Measurements from ENCODE around the gene ISCU. TPM values are rescaled to one million over a fixed set of nuclear protein-coding genes. Genes with fewer than 3 reads are reported as not detected.

The ISCU gene
- total and polyA plus RNA-seq, 2 of the 8 experiments (the other 6 are each of a cell fraction or from before 2014, with no cell fraction given), result 72.1 to 78.1 TPM

DNA sequence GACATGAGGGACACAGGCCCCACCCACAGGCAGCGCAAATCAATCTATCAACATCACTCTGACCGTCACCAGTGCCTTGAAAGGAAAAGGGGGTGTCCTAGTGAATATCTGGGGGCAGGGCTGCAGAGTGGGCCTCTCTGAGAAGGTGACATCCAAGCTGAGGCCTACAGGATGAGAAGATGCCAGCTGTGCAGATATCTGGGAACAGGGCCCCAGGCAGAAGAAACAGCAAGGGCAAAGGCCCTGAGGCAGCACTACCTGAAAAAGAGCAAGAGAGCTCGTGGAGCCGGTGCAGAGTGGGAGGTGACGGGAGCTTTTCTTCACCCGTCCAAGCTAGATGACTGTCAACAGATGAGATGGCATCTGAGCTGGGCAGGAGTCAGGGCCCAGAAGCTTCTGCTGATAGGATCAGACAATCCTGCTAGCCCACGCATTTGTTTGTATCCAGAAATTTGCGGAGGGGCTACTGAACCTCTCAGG is 48.0 kb downstream of the ISCU start:
- no peaks in the 10 kb centered on the region for H3K27me3 ChIP-seq (replicated peaks in 1 of 4; ENCODE audit: control insufficient read depth in 3 of 4, extremely low read depth in 1 of 4, insufficient read depth in 3 of 4, low read length in 3 of 4)
- H3K79me1 ChIP-seq (ENCODE audit: low read depth, low read length), result no peaks in the 10 kb centered on the region
- H2BK120ac ChIP-seq (replicated peaks; ENCODE audit: low read depth, low read length), result no peak overlapping the region
- no peak overlapping the region for H4K8ac ChIP-seq (ENCODE audit: extremely low read depth, insufficient read depth, low read length)
- H2AK5ac ChIP-seq (ENCODE audit: low read depth, low read length), result no peak overlapping the region
- H4K91ac ChIP-seq (replicated peaks; ENCODE audit: insufficient read length, low read length), result no peak overlapping the region
- H3K4ac ChIP-seq (replicated peaks; ENCODE audit: insufficient read length, low read depth, low read length), result no peak overlapping the region
- no peaks in the 10 kb centered on the region for H4K20me1 ChIP-seq (replicated peaks in 1 of 2; ENCODE audit: control insufficient read depth in 1 of 2, insufficient read depth in 2 of 2, low read length in 2 of 2)
- peaks cover 9% of the 10 kb centered on the region; the same call in 1 of the 2 replicates for H3K23me2 ChIP-seq (ENCODE audit: low read depth, low read length)
- H3K4me1 ChIP-seq (replicated peaks in 1 of 4; ENCODE audit: control insufficient read depth in 3 of 4, insufficient read depth in 4 of 4, low read length in 3 of 4), result peaks cover 0 to 14% (median 1%) of the 10 kb centered on the region in 4 experiments; a peak in 4 of 7 replicates
- FAIRE-seq, result no peak
- no peak overlapping the region for H2AFZ ChIP-seq (ENCODE audit: low read length)
- H3K27ac ChIP-seq (ENCODE audit: low read depth, low read length), result no peak overlapping the region
- no peaks in the 10 kb centered on the region for H3K36me3 ChIP-seq (ENCODE audit: control insufficient read depth in 2 of 4, insufficient read depth in 4 of 4, low read length in 3 of 4)
- ChIA-PET POLR2A (ENCODE audit: partially characterized antibody) (interaction anchor here (1.1 to 2.0 kb wide), 4 partner anchors 10 to 81 kb away, joined by 3 to 6 read pairs (median 4); partner anchors contain the start of gene SART3), CTCF (ENCODE audit: partially characterized antibody) (interaction anchor here (0.6 to 22.5 kb wide), 10 partner anchors 8 to 193 kb away, joined by 3 to 523 read pairs (median 5); partner anchors contain the start of genes ISCU, SART3 and TMEM119)
- DNase-seq (ENCODE audit: low read depth in 1 of 2, low spot score in 2 of 2), result no peak
- H3K9me3 ChIP-seq (ENCODE audit: insufficient read depth in 2 of 2, low read depth in 1 of 2, low read length in 1 of 2), result no peaks in the 10 kb centered on the region
- no peak overlapping the region for H3K56ac ChIP-seq (replicated peaks; ENCODE audit: insufficient read length, low read depth, low read length)
- H3K4me3 ChIP-seq (ENCODE audit: extremely low read depth in 1 of 4, insufficient read depth in 2 of 4, low read depth in 3 of 4, low read length in 4 of 4), result no peak overlapping the region
- H3K23ac ChIP-seq (ENCODE audit: insufficient read length), result no peak overlapping the region
- WGBS, 2 experiments (ENCODE audit: extremely low coverage in 1 of 2, insufficient coverage in 1 of 2, insufficient read length in 1 of 2, insufficient replicate concordance in 2 of 2, low coverage in 1 of 2, low lambda C conversion rate in 2 of 2, missing lambda C conversion rate in 1 of 2), result 91% methylated on average over 8 of the region's 8 CpGs; no CpG with 5 or more reads in 1 of the 2 experiments
- no peaks in the 10 kb centered on the region for H3K79me2 ChIP-seq (ENCODE audit: control insufficient read depth in 1 of 2, insufficient read depth in 2 of 2, low read length in 2 of 2)
- no peak for TF ChIP-seq PHF8 (conservative IDR thresholded peaks at IDR 0.05; ENCODE audit: low read depth, low read length)
- no peak for TF ChIP-seq EZH2 (IDR thresholded peaks at IDR 0.05; ENCODE audit: low read depth, low read length, severe bottlenecking)
- no peak for TF ChIP-seq POLR2A (IDR thresholded peaks at IDR 0.05; ENCODE audit: control extremely low read depth in 1 of 2, low read depth in 2 of 2, low read length in 2 of 2)
- no peak for TF ChIP-seq JUN (IDR thresholded peaks at IDR 0.05; ENCODE audit: low read depth, low read length)
- TF ChIP-seq SIN3A (conservative IDR thresholded peaks at IDR 0.05 in 1 of 2, IDR thresholded peaks at IDR 0.05 in 1 of 2; ENCODE audit: low read depth in 1 of 2, low read length in 2 of 2), result no peak
- no peak for TF ChIP-seq GABPA (IDR thresholded peaks at IDR 0.05; ENCODE audit: borderline replicate concordance, insufficient read depth, low read length)
- no peak for TF ChIP-seq KDM5A (IDR thresholded peaks at IDR 0.05; ENCODE audit: low read length)
- TF ChIP-seq KDM1A (IDR thresholded peaks at IDR 0.05; ENCODE audit: borderline replicate concordance, low read length), result 0 out of 2 replicates have a peak, but pooled peaks have one; percentile 32
- no peak overlapping the region for H3K18ac ChIP-seq (ENCODE audit: extremely low read depth, low read length)
- no peak overlapping the region for H2BK15ac ChIP-seq (ENCODE audit: low read length)
- no peak overlapping the region for H3K4me2 ChIP-seq (ENCODE audit: insufficient read depth in 1 of 2, low read depth in 2 of 2, low read length in 2 of 2)
- no peak overlapping the region for H3K9ac ChIP-seq (replicated peaks in 1 of 4; ENCODE audit: extremely low read depth in 1 of 4, low read depth in 3 of 4, low read length in 3 of 4)
- 0 out of 2 replicates have a peak overlapping the region, but pooled peaks have one; percentile 44 for H2BK12ac ChIP-seq (ENCODE audit: low read depth, low read length)
- no peak overlapping the region for H2BK20ac ChIP-seq (ENCODE audit: low read length)
- H3K14ac ChIP-seq (ENCODE audit: insufficient read length), result no peak overlapping the region
- H4K5ac ChIP-seq (ENCODE audit: insufficient read length, low read depth, low read length), result no peak overlapping the region
- H2BK5ac ChIP-seq (ENCODE audit: low read depth, low read length), result no peak overlapping the region

Data from H1 (cell line).